ENCODE results near the gene FAM89B. TPM values are rescaled to one million over a fixed set of nuclear protein-coding genes. Genes with fewer than 3 reads are reported as not detected.
A peak's percentile ranks its signal among the peaks of the same experiment; 100 is the strongest.

FAM89B gene
- total and polyA plus RNA-seq, 2 donors (not counting 1 experiment from before 2014, with no cell fraction given): 30.4 to 50.2 TPM

- Histone ChIP-seq H3K9me3 (ENCODE audit: control extremely low read depth in 1 of 3, control insufficient read depth in 2 of 3, insufficient read depth in 1 of 3, low read length in 2 of 3) (no peaks in the 10 kb centered on the region), H3K79me2 (ENCODE audit: control insufficient read depth, insufficient read depth, low read length) (peaks cover 31% of the 10 kb centered on the region), H3K4me3 (ENCODE audit: control extremely low read depth in 1 of 5, extremely low read depth in 1 of 5, insufficient read depth in 1 of 5, low read depth in 2 of 5, low read length in 4 of 5) (peak within 1 kb of the TSS; percentile 55 to 92 (median 70)), H3K4me2 (replicated peaks; ENCODE audit: low read depth, low read length, poor library complexity, severe bottlenecking) (peak within 1 kb of the TSS; percentile 100), H3K27me3 (replicated peaks in 1 of 4; ENCODE audit: control extremely low read depth in 1 of 4, control insufficient read depth in 3 of 4, insufficient read depth in 4 of 4, low read length in 3 of 4) (no peaks in the 10 kb centered on the region), H3K9ac (ENCODE audit: low read length) (peak within 1 kb of the TSS; percentile 83), H3K27ac (ENCODE audit: low read length in 2 of 2) (peak within 1 kb of the TSS; percentile 92 to 94), H2AFZ (ENCODE audit: insufficient read depth, low read depth, low read length, poor library complexity, severe bottlenecking) (peak within 1 kb of the TSS; percentile 62), H3K36me3 (replicated peaks in 1 of 2; ENCODE audit: control extremely low read depth in 1 of 2, control insufficient read depth in 1 of 2, extremely low read depth in 1 of 2, insufficient read depth in 2 of 2, low read length in 1 of 2) (peaks cover 5 to 24% of the 10 kb centered on the region in 2 experiments), H3K4me1 (ENCODE audit: control insufficient read depth in 2 of 2, insufficient read depth in 2 of 2, low read length in 2 of 2) (peaks cover 41 to 62% of the 10 kb centered on the region in 2 donors), H4K20me1 (ENCODE audit: control insufficient read depth, insufficient read depth, low read length, poor library complexity, severe bottlenecking) (peaks cover 40% of the 10 kb centered on the region)
- POLR2A ChIA-PET: interaction anchor here (0.6 to 7.5 kb wide), 12 partner anchors 12 to 1280 kb away, joined by 3 to 53 read pairs (median 8); partner anchors contain the start of genes FAU, MAP3K11, MRPL49 and MUS81
- peak within 1 kb of the TSS; percentile 98 for H3K27ac Mint-ChIP-seq
- intact Hi-C loops (cut with micrococcal nuclease): loop anchor here (1.0 to 10.0 kb wide), 3 partner anchors 63 to 831 kb away; partner anchors contain the start of genes CFL1, RASGRP2 and SIPA1
- ATAC-seq (ENCODE audit: low read depth) (peak; percentile 39), DNase-seq (peak; percentile 82)
- WGBS (ENCODE audit: insufficient coverage): 1% methylated on average over 40 of the region's 69 CpGs
- H3K4me1 Mint-ChIP-seq: peaks cover 61% of the 10 kb centered on the region
- TF ChIP-seq CTCF (IDR thresholded peaks at IDR 0.05) (no peak), EZH2 (IDR thresholded peaks at IDR 0.05; ENCODE audit: borderline replicate concordance, insufficient read depth, low read depth, low read length, poor library complexity, severe bottlenecking) (no peak)
- CTCF ChIA-PET: interaction anchor here (0.6 to 5.5 kb wide), 10 partner anchors 13 to 1036 kb away, joined by 3 to 97 read pairs (median 4); partner anchors contain the start of genes MAP3K11, PCNX3 and SIPA1
- peak within 1 kb of the TSS; percentile 98 for H3K4me3 Mint-ChIP-seq
- H3K9me3 Mint-ChIP-seq (ENCODE audit: insufficient read depth): no peaks in the 10 kb centered on the region
- H3K27me3 Mint-ChIP-seq: no peaks in the 10 kb centered on the region
Observed at GRCh38 chr11:65575568-65576231, 3.4 kb downstream of the FAM89B start, which contains the start of gene EHBP1L1. Gene EHBP1L1 (plus strand): TSS chr11:65576053. CDS start chr11:65576303, 250 bp downstream.
